Stimulated activated CD8-positive, alpha-beta memory T cell treated with anti-CD3 and anti-CD28 coated beads, Interleukin-4, amount 100 ng/mL, for 48 hours (primary cell): ENCODE results near the gene ZNF319.

Experiments
- DNase-seq: peaks from one replicate; pipeline ENCODE4 v3.0.0-alpha.2; 2020

ZNF319 gene

GRCh38 chr16:57970970-57971369 lies 29.5 kb downstream of the ZNF319 start, which contains the start of gene CNGB1:
Gene CNGB1 (minus strand): TSS chr16:57971128. CDS start chr16:57967286, 3,842 bp downstream.
- DNase-seq = no peak

GRCh38 chr16:57970319-57970718 lies 30.2 kb downstream of the ZNF319 start:
- no peak for DNase-seq

- no peak for DNase-seq
Measured at GRCh38 chr16:57969451-57970123, 30.9 kb downstream of the ZNF319 start.

GRCh38 chr16:57967916-57968315 lies 32.6 kb downstream of the ZNF319 start:
- no peak for DNase-seq

GRCh38 chr16:57966986-57967385 lies 33.5 kb downstream of the ZNF319 start:
- no peak for DNase-seq

- no peak for DNase-seq
Measured at GRCh38 chr16:57966204-57966771, 34.2 kb downstream of the ZNF319 start.

- no peak for DNase-seq
Measured at GRCh38 chr16:57964157-57964700, 36.2 kb downstream of the ZNF319 start.

- DNase-seq = no peak
Measured at GRCh38 chr16:57962756-57963155, 37.7 kb downstream of the ZNF319 start.

- no peak for DNase-seq
Measured at GRCh38 chr16:57962046-57962445, 38.4 kb downstream of the ZNF319 start.

GRCh38 chr16:57961538-57961937 lies 38.9 kb downstream of the ZNF319 start:
- no peak for DNase-seq

- DNase-seq = no peak
Measured at GRCh38 chr16:57960826-57961472, 39.5 kb downstream of the ZNF319 start.

- no peak for DNase-seq
Measured at GRCh38 chr16:57960310-57960709, 40.2 kb downstream of the ZNF319 start.

- DNase-seq = no peak
Measured at GRCh38 chr16:57959804-57960203, 40.7 kb downstream of the ZNF319 start.

- DNase-seq = no peak
Measured at GRCh38 chr16:57959121-57959520, 41.4 kb downstream of the ZNF319 start.

- DNase-seq = no peak
Measured at GRCh38 chr16:57958544-57958943, 41.9 kb downstream of the ZNF319 start.

GRCh38 chr16:57957673-57958392 lies 42.6 kb downstream of the ZNF319 start:
- no peak for DNase-seq

- DNase-seq = no peak
Measured at GRCh38 chr16:57956924-57957672, 43.4 kb downstream of the ZNF319 start.

- DNase-seq = no peak
Measured at GRCh38 chr16:57956270-57956808, 44.1 kb downstream of the ZNF319 start.

- no peak for DNase-seq
Measured at GRCh38 chr16:57955572-57956188, 44.8 kb downstream of the ZNF319 start.

- no peak for DNase-seq
Measured at GRCh38 chr16:57953857-57954256, 46.6 kb downstream of the ZNF319 start.

GRCh38 chr16:57952909-57953308 lies 47.6 kb downstream of the ZNF319 start:
- no peak for DNase-seq
